Left renal pelvis (tissue), 4 donors: ENCODE measurements around the gene SAP30BP. TPM values are rescaled to one million over a fixed set of nuclear protein-coding genes. Genes with fewer than 3 reads are reported as not detected.

Experiments used
- DNase-seq, 4 donors: peaks; one replicate each; pipeline ENCODE4 v3.0.0-alpha.2; 2013; ENCODE audit warnings: low read depth in 4 of 4, low spot score in 3 of 4
- polyA plus RNA-seq, 4 donors: library from polyadenylated mRNA; unstranded; fragments of 120-200 nt; gene quantifications; one replicate each; pipeline ENCODE4 v1.2.1, GENCODE V29; 2013; ENCODE audit not compliant: insufficient read length in 4 of 4

Gene SAP30BP
- polyA plus RNA-seq, 4 donors, result 93.6 to 103 (median 96.9) TPM

GRCh38 chr17:75681289-75681688 is 14.2 kb downstream of the SAP30BP start:
- DNase-seq, result no peak

DNA sequence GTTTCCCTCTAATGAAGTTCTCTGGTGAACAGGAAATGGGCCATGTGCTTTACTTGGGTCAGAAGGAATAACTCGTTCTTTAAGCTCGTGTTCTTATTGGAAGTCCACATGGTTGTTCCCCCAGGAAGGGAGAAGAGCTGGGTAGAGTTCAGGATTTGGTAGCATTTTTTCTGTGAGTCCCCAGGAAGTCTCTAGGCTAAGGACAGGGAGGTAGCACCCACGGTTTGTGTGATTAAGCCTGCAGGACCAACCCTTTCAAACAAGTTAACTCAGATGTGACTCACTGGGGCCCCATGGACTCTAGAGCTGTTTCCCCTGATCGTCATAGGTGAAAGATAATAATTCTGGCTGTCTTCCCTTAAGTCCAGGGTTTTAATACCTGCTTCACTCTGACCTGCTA is 16.4 kb downstream of the SAP30BP start:
- DNase-seq, result no peak

GRCh38 chr17:75684249-75684648 is 17.1 kb downstream of the SAP30BP start:
- no peak for DNase-seq

- no peak for DNase-seq
These were observed 17.8 kb downstream of the SAP30BP start for GRCh38 chr17:75684924-75685323.

- DNase-seq, result no peak
These were observed 18.4 kb downstream of the SAP30BP start for GRCh38 chr17:75685499-75685898.

GRCh38 chr17:75688209-75688825 is 21.2 kb downstream of the SAP30BP start:
- DNase-seq, result no peak

DNA sequence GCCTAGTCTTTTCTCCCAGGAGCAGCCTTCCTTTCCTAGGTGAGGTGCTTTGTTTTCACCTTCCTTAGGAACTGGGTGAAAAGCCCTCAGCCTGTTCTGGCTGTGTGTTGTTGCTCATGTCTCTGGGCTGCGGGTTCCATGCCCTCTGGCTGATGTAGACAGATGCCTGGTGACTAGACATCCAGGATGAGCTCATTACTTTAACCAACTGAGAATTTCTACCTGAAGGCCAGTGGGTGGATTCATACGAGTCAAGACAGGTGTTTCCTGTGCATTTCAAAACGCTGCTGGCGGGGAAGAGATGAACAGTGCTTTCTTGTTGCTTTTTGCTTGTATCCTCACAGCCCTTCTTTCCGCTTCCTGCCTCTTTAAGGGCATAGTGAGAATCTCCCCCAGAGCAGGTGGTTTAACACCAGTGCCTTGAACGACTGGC is 22.3 kb downstream of the SAP30BP start:
- no peak for DNase-seq

DNA sequence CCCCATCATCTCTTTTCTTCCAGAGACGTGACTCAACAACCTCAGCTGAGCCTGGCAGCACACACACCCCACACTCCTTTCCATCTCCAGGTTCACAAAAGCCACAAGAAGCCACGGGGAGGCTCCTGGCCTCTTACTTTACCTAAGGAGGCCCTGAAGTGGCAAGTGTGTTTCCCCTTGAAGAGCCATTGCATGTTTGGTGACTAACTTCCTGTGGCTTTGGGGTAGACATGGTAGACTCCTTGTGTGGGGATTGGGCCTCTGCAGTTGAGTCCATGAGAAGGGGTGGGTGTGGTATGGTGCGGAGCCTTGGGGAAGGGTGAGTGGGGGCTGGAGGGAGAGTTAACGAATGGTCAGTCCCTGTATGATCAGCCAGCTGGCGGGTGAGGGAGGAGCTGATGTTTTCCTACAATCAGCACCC is 24.2 kb downstream of the SAP30BP start:
- DNase-seq, result no peak

GRCh38 chr17:75691801-75692626 is 24.9 kb downstream of the SAP30BP start:
- no peak for DNase-seq

DNA sequence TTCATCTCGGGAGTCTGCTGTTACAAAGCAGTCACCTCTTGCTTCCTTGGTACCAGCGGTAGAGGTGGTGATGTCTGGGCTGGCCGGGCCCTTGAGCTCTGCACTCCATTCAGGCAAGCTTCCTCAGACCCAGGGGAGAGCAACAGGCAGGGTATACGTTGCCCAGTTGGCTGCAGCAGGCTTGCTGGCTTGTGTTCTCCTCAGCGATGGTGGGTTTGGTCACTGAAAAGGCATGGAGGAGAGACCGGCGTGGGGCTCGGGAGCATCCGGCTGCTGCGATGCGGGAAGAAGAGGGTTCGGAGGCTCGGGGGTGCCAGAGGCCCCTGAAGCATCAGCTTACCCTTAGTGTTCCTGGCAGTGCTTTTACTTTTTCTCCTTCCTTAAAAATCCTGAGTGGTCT is 25.8 kb downstream of the SAP30BP start:
- DNase-seq, result no peak

DNA sequence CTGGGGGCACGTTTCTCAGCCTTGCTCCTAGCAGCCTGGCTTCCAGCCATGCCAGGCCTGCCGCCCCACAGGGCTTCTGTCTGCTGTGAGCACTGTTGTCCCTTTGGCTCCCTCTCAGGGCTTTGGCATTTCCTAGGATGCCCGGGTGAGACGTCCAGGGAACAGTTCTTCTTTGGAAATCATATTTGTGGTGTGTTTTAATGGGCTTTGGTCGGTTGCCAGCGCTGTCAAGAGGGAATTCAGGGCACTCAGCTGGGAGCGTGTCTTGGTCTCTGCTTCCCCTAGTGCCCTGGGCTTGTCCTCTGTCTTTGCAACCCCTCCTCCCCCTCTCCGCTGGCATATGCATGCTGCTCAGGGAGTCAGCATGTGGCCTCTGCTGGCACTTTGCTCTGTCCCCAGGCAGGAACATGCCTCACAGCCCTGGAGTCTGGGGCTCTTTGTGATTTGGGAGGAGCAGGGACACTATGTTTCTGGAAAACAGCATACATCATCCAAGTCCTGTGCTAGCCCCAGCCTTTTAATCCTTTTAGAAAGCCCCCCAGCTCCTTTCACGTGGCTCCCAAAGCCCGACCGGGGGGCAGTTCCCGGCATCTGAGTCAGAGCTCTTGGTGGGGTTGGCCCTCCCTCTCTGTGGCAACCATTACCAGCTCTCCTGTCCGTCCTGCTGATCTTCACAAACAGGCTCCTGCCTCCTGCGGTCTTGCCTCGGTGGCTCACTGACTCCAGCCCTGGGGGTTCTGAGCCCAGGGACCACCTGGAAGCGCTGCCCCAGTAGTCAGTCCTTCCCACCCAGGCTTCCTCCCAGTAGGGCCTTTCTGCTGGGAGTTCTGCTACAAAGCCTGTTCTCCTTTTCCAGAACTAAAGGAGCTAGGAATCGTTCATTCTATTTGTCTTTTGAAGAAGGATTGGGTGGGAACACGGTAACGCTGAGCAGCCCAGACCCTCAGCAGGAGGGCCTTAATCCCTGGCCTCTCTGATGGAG is 26.7 kb downstream of the SAP30BP start:
- no peak for DNase-seq

DNA sequence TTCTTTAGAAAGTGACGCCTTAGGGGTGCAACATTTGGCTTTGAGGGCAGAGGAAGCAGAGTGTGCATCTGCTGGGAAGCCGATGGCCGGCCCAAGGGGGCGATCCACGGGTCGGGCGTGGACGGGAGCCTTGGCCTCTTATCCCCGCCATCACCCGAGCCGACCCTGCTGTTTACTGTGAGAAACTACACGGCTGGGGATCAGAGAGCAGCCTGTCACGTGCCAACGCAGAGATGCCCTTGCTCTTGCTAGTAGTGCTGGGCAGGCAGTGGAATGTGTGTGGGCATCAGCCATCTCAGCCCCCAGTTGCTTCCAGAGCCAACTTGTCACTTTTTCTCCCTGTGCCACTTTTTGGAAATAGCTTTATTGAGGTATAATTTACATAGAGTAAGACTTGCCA is 27.4 kb downstream of the SAP30BP start:
- DNase-seq, result no peak

DNA sequence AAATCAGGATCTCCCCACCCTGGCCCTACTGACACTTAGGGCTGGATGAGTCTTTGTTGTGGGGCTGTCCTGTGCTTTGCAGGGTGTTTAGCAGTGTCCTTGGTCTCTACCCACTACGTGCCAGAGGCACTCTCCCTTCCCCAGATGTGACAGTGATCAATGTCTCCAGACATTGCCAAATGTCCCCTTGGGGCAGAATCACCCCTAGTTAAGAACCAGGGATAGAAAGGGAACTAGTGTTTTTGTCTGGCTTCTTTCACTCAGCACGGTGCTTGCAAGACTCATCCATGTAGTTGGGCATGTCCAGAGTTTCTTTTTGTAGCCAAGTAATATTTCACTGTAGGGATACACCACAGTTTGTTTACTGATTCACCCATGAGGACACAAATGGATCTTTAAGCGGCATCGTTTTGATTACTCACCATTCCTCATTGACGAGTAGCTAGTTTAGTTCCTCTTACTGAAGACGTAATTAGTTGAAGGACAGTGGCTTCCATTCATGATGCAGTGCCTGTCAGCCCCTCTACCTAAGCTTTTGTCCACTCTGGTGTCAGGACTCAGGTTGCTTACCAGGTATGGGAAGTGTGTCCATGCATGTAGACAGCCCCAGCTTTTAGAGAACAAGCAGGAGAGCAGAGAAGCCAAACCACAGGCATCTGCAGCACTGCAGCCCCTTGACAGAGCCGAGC is 28.1 kb downstream of the SAP30BP start:
- no peak for DNase-seq

DNA sequence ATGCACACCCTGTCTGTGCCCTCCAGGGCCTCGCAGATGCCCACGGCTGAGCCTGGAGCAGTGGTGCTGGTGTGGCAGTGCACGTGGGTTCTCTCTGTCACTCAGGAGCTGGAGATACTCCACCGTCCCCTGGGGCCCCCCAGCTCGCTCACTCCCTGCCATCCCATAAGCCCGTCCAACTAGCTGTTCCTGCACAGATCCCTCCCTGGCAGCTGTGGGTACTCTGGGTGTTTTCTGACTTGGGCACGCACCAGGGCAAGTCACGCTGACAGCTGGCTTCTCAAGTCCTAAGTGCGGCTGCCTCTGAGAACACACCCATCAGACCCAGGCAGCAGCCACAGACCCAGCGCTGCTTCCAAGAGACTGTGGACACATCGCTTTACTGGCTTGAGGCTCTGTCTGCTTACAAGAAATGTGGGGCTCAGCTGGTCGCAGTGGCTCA is 28.7 kb downstream of the SAP30BP start:
- no peak for DNase-seq

DNA sequence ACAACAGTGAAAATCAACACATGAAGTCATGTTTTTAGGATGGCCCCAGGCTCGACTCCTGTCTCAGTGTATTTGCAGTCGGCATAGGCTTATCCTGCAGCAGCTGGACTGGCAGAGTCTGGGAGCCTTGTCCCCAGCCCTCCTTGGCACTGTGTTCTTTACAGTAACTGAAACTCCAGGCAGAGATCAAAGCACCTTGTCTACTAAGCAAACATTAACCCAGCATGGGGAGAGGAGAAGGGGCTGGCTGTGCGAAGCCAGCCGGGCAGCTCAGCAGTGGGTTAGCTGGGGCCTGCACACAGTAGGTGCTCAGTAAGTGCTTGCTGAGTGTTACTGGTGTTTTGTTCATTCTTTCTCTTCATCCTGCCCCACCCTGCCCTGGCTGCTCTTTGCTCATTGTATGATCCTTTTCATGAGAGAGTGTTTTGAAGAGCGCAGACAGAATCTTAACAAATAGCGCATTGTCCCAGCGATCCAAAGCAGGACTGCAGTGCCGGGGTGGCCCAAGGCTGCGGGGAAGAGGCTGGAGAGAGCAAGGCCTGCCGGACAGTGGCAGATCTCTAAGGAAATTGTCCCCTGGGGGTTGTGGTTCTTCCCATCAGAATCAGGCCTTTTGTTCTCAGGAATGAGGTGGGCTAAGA is 30.6 kb downstream of the SAP30BP start:
- no peak for DNase-seq

DNA sequence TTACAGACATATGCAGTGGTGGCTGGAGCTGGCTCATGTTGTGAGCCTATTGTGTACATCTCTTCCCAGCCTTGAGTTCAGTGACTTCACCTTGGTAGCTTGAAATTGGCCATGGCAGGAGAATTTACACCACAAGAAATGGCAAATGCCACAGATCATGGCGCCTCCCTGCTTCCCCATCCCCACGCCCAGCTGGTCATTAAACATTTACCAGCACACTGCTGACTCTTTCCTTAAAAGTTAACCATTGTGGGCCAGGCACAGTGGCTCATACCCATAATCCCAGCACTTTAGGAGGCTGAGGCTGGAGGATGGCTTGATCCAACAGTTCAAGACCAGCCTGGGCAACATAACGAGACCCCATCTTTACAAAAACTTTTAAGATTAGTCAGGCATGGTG is 31.5 kb downstream of the SAP30BP start:
- DNase-seq, result no peak

DNA sequence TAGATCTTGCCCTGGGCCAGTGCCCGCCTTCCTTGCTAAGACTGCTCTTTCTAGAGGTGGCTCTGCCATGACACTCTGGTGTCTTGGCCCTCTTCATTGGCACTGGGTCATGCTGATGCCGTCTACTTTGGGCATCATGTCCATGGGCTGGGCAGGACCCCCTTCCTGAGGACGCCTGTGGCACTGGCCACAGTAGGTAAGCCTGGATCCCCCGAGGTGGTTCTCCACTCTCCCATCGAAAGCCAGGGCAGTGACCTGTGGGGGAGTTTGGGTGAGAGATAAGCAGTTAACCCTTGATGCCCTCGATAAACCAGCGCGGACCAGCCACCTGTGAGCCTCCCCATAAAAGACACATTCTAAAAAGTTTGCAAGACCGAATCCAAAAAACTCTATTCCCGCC is 34.1 kb downstream of the SAP30BP start:
- DNase-seq, result no peak

- DNase-seq, result no peak
These were observed 36.1 kb downstream of the SAP30BP start for GRCh38 chr17:75703191-75703590.

- no peak for DNase-seq
These were observed 36.5 kb downstream of the SAP30BP start for GRCh38 chr17:75703591-75703990.
